Activated CD4-positive, alpha-beta memory T cell treated with anti-CD3 and anti-CD28 coated beads for 36 hours (primary cell): ENCODE data around the gene ZRANB1. TPM values are rescaled to one million over a fixed set of nuclear protein-coding genes. Genes with fewer than 3 reads are reported as not detected.

Experiments
- CTCF ChIA-PET: fragments of 350-600 bp; sonication (Branson Sonifier 250); formaldehyde crosslinking; loops from one replicate; lab custom pipeline; 2021; ENCODE audit warnings: antibody characterized with exemption, inconsistent platforms; lab: Charles Lee
- POLR2A ChIA-PET: fragments of 350-600 bp; sonication (Branson Sonifier 250); formaldehyde crosslinking; loops from one replicate; lab custom pipeline; 2021; ENCODE audit warnings: antibody characterized with exemption; lab: Charles Lee
- DNase-seq: peaks from one replicate; pipeline ENCODE4 v3.0.0-alpha.2; 2020
- H3K27ac Mint-ChIP-seq: one replicate; pipeline ENCODE4 v1.8.0; 2021; ENCODE audit warnings: mixed read lengths
- H3K27me3 Mint-ChIP-seq: one replicate; pipeline ENCODE4 v1.8.0; 2021; ENCODE audit warnings: mixed read lengths
- H3K36me3 Mint-ChIP-seq: one replicate; pipeline ENCODE4 v1.8.0; 2021; ENCODE audit warnings: mixed read lengths
- H3K4me1 Mint-ChIP-seq: one replicate; pipeline ENCODE4 v1.8.0; 2021; ENCODE audit warnings: low read depth, mixed read lengths
- H3K4me3 Mint-ChIP-seq: one replicate; pipeline ENCODE4 v1.8.0; 2021; ENCODE audit warnings: mild to moderate bottlenecking, mixed read lengths
- H3K9me3 Mint-ChIP-seq: one replicate; pipeline ENCODE4 v1.8.0; 2021; ENCODE audit warnings: mixed read lengths
- intact Hi-C: fragments of 100-400 bp; cut with micrococcal nuclease; formaldehyde crosslinking; loops from one replicate; pipeline ENCODE4 v1.15.1; 2023
- total RNA-seq, 2 experiments: library from RNA; stranded (reverse); gene quantifications; one replicate each; pipeline ENCODE4 v1.2.3, GENCODE V29; 2021

The ZRANB1 gene
- total RNA-seq, 2 experiments from 2014 or later: 10.5 to 10.8 TPM

DNA sequence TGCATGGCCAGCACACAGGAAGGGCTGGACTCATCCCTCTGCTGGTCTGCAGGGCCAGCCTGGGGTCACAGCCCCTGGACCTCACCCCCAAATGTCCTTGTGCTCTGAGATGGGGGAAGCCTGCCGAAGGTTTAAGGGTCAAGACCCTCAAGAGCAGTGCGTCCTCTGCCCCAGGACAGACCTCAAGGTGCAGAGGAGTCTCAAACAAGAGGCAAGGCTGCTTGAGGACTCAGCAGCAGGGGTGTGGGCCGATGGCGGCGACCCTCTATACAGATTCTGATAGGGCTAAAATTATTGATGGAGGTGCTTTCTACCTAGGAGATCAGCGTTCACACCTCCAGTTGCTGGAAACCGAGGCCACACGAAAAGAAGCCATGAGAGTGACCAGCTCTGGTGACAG, 80.7 kb downstream of the ZRANB1 start:
- intact Hi-C loops: no loop called here

DNA sequence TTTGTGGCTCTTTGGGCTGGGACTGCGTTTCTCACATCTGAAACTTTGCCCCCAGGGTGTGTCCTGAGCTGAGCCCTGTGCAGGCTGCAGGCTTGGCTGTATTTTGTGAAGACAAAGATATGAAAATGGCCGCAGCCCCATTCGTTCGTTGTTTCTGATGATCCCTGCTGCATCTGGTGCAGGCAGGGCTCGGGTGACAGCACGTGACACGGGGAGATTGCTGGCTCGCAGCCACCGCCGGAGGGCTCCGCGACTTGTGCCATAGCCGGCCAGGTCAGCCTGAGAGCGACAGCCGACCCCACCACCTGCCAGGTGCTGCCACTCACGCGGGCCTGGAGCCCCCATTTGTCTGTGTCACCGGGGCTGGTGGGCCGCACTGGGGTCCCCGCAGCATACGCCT, 81.3 kb downstream of the ZRANB1 start:
- ChIA-PET POLR2A (no interaction called here), CTCF (no interaction called here)
- Mint-ChIP-seq H3K27ac (no peak overlapping the region), H3K9me3 (no peaks in the 10 kb centered on the region), H3K4me1 (no peaks in the 10 kb centered on the region), H3K36me3 (no peaks in the 10 kb centered on the region), H3K27me3 (no peaks in the 10 kb centered on the region), H3K4me3 (no peak overlapping the region)
- intact Hi-C loops: no loop called here
- no peak for DNase-seq

More for the DNA sequence above, 80.7 kb downstream of the ZRANB1 start:
- Mint-ChIP-seq H3K36me3 (no peaks in the 10 kb centered on the region), H3K27ac (no peak overlapping the region), H3K27me3 (no peaks in the 10 kb centered on the region), H3K4me3 (no peak overlapping the region), H3K9me3 (no peaks in the 10 kb centered on the region), H3K4me1 (no peaks in the 10 kb centered on the region)
- ChIA-PET CTCF (no interaction called here), POLR2A (no interaction called here)
- no peak for DNase-seq

DNA sequence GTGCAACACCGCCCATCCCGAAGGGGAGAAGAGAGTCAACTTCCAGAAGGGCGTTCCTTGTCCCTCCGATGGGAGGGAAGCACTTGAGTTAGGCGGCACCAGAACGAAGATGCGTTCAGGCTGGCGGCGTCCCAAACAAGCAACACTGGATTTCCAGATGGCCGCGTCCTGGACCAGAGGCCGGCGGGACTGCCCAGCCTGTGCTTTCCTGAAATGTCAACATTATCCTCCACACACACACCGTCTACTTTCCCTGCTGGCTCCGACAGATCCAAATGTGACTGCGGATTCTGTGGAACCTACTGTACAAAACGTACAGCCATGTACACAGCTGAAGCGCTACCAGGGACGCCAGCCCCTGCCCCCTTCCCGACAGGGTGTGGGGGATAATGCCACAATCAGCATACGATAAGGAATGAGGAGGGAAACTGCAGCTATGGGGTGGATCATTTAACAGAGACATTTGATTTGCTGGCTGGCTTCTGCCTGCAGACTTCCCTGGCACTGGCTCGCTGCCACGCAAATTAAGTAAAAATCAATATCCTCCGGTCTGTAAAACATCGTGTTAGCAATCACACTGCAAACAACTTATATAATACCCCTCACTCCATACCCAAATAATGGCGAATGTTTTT, 82.1 kb downstream of the ZRANB1 start:
- intact Hi-C loops: no loop called here
- Mint-ChIP-seq H3K27me3 (no peaks in the 10 kb centered on the region), H3K27ac (no peak overlapping the region), H3K36me3 (no peaks in the 10 kb centered on the region), H3K4me3 (no peak overlapping the region), H3K9me3 (no peaks in the 10 kb centered on the region), H3K4me1 (no peaks in the 10 kb centered on the region)
- ChIA-PET POLR2A (no interaction called here), CTCF (no interaction called here)
- DNase-seq: no peak

DNA sequence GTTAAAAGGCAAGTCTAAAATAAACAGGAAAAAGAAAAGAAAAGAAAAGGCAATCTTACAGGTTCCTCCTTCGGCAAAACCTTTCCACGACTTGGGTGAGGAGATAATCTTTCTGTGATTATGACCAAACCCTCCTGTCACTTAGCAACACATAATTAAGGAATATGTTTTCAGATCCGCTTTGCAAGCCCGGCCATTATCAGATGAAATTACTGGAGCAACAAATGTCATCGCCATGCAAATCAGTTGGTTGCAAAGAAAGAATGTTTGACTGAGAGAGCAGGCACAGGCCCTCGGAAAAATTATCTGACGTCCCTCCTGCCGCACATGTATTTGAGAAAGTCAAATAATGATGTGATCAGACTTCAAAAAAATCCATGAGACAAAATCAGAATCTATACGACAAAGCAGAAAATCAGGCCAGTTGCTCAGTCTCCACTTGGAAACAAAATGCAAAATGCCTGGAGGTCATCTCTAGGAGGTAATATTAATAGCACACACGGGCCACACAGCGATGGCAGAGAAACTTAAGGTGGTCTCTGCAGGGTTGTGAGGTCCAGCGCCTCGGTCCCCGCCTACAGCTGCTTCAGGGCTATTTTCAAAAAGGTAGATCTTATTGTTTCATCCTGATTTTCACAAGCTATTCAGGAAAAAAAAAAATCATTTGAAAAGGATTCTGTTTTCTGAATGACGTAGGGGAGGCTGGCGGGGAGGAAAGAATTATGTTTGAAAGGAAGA, 82.7 kb downstream of the ZRANB1 start:
- CTCF ChIA-PET: no interaction called here
- Mint-ChIP-seq H3K27ac (no peak overlapping the region), H3K36me3 (no peaks in the 10 kb centered on the region), H3K27me3 (peaks cover 2% of the 10 kb centered on the region), H3K4me1 (no peaks in the 10 kb centered on the region), H3K9me3 (no peaks in the 10 kb centered on the region), H3K4me3 (no peak overlapping the region)
- intact Hi-C loops: no loop called here
- POLR2A ChIA-PET: no interaction called here
- DNase-seq: no peak

DNA sequence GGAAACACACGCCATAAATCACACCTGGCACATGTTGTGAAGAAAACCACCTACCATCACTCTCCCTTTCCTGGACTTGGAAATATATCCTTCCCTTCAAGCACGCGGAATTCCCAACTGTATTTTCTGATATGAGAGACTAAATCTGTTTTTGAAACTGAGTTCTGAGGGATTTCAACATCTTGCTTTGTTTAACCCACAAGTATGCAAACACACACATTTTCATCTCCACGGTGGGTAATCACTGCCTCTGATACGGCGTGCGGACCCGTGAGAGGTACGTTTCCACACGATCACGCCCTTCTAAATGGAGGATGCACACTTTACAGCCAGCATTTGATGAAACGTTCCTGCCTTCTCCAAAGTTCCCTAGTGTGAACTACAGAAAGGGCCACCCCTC, 83.4 kb downstream of the ZRANB1 start:
- peaks cover 4% of the 10 kb centered on the region for H3K27me3 Mint-ChIP-seq
- CTCF ChIA-PET: no interaction called here
- intact Hi-C loops: no loop called here
- no peak for DNase-seq
- no peaks in the 10 kb centered on the region for H3K4me1 Mint-ChIP-seq
- POLR2A ChIA-PET: no interaction called here
- H3K9me3 Mint-ChIP-seq: no peaks in the 10 kb centered on the region
- no peak overlapping the region for H3K4me3 Mint-ChIP-seq
- H3K27ac Mint-ChIP-seq: no peak overlapping the region
- H3K36me3 Mint-ChIP-seq: no peaks in the 10 kb centered on the region

DNA sequence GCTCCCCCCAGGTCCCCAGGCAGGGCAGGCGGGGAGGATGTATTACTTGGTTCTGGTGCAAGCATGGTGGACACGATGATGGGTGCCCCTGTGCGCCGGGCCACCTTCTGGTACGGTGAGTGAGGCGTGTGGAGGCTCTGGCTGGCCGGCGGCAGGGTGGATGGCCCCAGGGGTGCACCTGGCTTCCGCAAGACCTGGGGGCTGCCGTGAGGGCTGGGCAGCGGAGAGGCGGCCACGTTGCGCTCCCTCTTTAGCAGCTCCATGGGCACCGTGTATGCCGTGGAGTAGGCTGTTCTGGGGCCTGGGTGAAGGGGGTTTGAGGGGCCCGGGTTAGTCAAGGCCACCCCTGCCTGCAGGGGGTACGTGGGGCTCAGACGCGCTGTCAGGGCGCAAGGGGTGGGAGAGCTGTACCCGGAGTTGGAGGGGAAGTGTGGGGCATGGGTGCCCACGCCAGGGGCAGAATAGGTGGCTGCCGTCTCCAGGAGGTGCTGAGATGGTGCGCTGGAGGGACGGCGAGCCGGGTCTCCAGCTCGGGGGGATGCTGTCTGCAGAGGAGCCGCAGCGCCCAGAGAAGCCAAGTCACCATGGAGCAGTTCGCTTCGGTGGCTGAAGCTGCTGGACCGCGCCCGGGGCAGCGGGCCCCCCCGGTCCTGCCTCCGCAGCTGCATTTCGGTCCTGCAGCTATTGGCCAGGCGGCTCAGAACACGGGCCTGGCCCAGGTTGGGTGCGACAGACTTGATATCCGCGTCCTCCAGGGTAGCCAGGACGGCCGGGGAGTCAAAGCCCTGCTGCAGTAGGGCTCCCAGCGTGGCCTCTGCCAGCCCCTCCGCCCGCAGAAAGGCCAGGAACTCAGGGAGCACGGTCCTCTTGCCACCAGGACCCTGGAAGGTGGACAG, 84.4 kb downstream of the ZRANB1 start:
- Mint-ChIP-seq H3K27me3 (peaks cover 4% of the 10 kb centered on the region), H3K4me3 (no peak overlapping the region), H3K36me3 (no peaks in the 10 kb centered on the region), H3K9me3 (no peaks in the 10 kb centered on the region), H3K27ac (no peak overlapping the region), H3K4me1 (no peaks in the 10 kb centered on the region)
- ChIA-PET POLR2A (no interaction called here), CTCF (no interaction called here)
- DNase-seq: no peak
- intact Hi-C loops: no loop called here

DNA sequence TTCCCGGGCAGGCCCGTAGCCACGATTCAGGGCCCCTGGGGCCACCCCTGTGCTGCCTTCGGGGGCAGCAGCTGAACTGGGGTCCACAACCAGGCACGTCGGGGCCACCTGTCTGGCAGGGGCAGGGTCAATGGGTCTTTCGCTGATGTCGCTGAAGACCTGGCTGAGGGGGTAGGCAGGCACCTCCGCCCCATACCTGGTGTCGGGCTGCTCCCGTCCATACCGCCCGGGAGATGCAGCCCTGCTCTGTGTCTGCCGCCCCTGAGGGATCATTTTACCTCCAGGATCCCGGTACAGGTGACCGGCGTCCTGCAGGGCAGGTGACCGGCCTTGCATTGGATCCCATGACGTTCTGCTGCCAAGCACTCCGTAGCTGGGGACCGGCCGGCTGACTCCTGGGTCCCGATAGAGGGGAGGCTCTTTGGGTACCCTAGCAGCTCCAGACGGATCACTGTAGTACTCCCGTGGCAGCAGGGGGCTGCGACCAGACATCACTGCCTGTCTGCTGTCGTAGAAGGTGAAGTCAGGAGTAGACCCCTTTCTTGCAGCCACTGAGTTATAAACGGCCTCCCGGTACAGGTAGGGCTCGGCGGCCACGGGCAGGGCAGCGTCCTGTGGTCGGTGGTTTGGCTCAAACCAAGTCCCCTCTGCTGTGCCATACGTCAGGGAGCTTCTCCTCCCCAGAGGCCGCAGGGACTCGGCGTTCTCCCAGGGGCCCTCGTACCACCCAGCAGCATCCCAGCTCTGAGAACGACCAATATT, 85.2 kb downstream of the ZRANB1 start:
- H3K9me3 Mint-ChIP-seq: no peaks in the 10 kb centered on the region
- H3K4me3 Mint-ChIP-seq: no peak overlapping the region
- no peaks in the 10 kb centered on the region for H3K36me3 Mint-ChIP-seq
- POLR2A ChIA-PET: no interaction called here
- H3K27ac Mint-ChIP-seq: no peak overlapping the region
- no peaks in the 10 kb centered on the region for H3K4me1 Mint-ChIP-seq
- H3K27me3 Mint-ChIP-seq: peaks cover 7% of the 10 kb centered on the region
- DNase-seq: no peak
- CTCF ChIA-PET: no interaction called here
- intact Hi-C loops: no loop called here

DNA sequence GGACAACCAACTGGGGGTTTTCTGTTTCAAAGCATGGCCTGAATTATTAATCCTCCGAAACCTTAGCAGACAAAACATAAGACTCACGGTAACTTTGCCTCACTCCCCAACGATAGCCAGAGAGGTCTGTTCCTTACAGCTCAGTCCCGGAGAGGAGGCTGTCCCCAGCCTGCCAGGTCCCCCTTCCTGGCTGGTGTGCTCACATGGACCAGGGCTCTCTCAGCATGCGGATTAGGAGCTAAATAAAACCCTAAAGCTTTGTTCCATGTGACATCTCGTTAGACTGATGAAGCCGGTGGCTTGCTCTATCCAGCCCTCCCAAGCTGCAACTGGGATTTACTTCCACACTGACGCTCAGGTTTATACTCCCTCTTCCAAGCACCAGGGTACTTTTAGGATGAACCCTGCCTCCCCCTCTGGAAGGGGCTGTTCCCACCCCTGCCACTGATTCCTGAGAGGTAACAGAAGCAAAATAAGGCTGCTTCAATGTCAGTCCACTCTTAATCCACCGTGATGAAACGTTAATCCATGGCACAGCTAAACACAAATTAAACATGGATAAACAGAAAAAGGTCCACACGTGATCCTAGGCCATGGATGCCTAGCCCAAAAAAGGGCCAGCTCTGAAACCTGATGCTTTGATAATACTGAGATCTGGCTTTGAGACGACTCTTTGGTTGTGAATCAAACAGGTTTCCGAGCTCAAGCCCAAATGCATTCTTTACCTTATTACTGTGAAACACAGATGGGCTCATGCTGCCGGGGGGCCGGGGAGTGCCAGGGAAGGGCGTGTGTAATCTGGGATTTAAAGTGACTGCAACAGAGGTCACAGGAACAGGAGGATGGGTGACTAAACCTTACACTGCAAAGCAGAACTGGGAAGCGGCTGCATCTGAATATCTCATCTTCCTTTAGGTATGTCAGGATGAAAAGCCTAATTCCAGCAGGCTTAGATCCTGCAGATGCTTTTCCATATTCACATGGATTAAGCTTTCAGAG, 86.2 kb downstream of the ZRANB1 start:
- DNase-seq: no peak
- H3K4me3 Mint-ChIP-seq: no peak overlapping the region
- no peaks in the 10 kb centered on the region for H3K4me1 Mint-ChIP-seq
- ChIA-PET CTCF (no interaction called here), POLR2A (no interaction called here)
- H3K27ac Mint-ChIP-seq: no peak overlapping the region
- no peaks in the 10 kb centered on the region for H3K36me3 Mint-ChIP-seq
- H3K9me3 Mint-ChIP-seq: no peaks in the 10 kb centered on the region
- intact Hi-C loops: no loop called here
- peaks cover 10% of the 10 kb centered on the region for H3K27me3 Mint-ChIP-seq

DNA sequence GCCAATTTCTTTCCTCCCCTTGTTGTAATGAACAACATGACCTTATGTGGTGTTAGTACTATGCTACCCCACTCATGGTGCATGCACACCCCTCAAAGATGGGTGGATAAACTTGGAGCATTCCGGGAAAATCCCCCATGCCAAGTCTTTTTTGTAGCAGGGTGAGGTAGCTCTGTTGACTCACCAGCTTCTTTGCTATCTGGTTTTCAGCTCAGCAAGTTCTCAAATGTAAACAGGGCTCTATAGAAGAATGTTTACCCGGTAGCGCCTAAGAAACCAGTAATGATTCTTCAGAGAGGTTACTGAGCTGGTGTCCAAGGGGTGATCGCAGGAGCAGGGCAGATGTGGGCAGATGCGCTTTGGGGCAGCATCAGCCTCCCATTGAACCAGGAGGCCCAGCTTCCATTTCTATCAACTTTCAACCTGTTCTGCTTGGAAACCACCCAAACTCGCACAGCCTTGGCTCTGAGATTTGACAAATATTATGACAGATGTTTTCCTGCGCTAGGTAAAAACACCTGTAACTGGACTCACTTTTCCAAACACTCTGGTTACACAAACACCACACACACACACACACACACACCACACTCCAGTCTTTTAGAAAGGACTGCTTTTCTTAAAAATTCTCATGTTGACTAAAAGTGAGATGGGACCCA, 87.8 kb downstream of the ZRANB1 start:
- no peak for DNase-seq
- POLR2A ChIA-PET: no interaction called here

DNA sequence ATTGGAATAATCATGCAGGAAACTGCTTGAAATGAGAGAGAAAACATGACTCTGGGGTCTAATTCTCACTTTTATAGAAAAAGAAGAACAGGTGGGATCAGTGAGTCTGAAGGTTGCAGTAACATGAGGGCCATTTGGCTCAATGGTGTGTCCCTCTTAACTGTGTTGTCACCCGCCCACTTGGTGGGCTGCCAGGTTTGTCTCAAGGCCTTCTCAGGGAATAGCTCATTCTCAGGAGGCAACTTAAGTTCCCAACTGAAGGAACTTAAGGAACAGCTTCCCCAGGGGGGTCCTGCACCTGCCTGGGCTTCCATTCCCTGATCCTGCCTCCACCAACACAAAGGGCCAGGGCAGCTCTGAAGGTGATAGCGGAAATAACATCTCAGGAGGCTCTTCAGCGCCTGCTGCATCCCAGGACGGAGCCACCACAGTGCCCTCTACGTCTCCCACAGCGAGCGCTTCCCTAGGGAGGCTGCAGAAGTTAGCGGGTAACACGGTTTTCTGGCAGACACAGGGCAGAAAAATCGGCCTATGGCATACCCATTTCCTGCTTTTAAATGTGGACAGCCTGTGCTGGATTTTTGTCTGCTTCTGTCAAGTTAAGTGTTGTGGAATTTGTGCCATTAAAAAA, 88.8 kb downstream of the ZRANB1 start:
- Mint-ChIP-seq H3K36me3 (no peaks in the 10 kb centered on the region), H3K4me1 (no peaks in the 10 kb centered on the region), H3K27ac (no peak overlapping the region), H3K4me3 (no peak overlapping the region), H3K9me3 (no peaks in the 10 kb centered on the region), H3K27me3 (peaks cover 13% of the 10 kb centered on the region)
- DNase-seq: no peak
- ChIA-PET CTCF (no interaction called here), POLR2A (no interaction called here)
- intact Hi-C loops: no loop called here

More for the DNA sequence above, 87.8 kb downstream of the ZRANB1 start:
- H3K27me3 Mint-ChIP-seq: peaks cover 10% of the 10 kb centered on the region
- H3K4me3 Mint-ChIP-seq: no peak overlapping the region
- intact Hi-C loops: no loop called here
- no peak overlapping the region for H3K27ac Mint-ChIP-seq
- H3K9me3 Mint-ChIP-seq: no peaks in the 10 kb centered on the region
- H3K36me3 Mint-ChIP-seq: no peaks in the 10 kb centered on the region
- CTCF ChIA-PET: no interaction called here
- no peaks in the 10 kb centered on the region for H3K4me1 Mint-ChIP-seq
